KBM-7 (cell line): ENCODE measurements around the gene WIPF1.

ENCODE experiments used
- DNase-seq: peaks from one replicate; pipeline ENCODE4 v3.0.0-alpha.2; 2015
- in situ Hi-C: fragments of 300-500 bp; cut with MboI; formaldehyde crosslinking; loops from 2 replicates; pipeline ENCODE4 v1.14.3; 2020; ENCODE audit warnings: low sequenced_read_pairs, low pct_unique_long_range_greater_than_20kb, mixed read lengths

Gene WIPF1

GRCh38 chr2:174522553-174522952 lies 75.1 kb downstream of the WIPF1 start:
- in situ Hi-C loops = no loop called here
- peak; percentile 57 for DNase-seq

GRCh38 chr2:174518395-174518794 lies 79.2 kb downstream of the WIPF1 start:
- in situ Hi-C loops = no loop called here

GRCh38 chr2:174516501-174517378 lies 80.9 kb downstream of the WIPF1 start:
- in situ Hi-C loops = no loop called here

More at GRCh38 chr2:174518395-174518794, 79.2 kb downstream of the WIPF1 start:
- no peak for DNase-seq

GRCh38 chr2:174512345-174512744 lies 85.3 kb downstream of the WIPF1 start:
- in situ Hi-C loops = no loop called here
- DNase-seq = no peak

More at GRCh38 chr2:174516501-174517378, 80.9 kb downstream of the WIPF1 start:
- no peak for DNase-seq

GRCh38 chr2:174511580-174512260 lies 85.9 kb downstream of the WIPF1 start:
- no peak for DNase-seq
- in situ Hi-C loops = no loop called here

GRCh38 chr2:174510583-174511189 lies 86.9 kb downstream of the WIPF1 start:
- DNase-seq = peak; percentile 49

More at GRCh38 chr2:174510583-174511189, 86.9 kb downstream of the WIPF1 start:
- in situ Hi-C loops = no loop called here
